NCI-H1417 (cell line): ENCODE measurements around the gene IQCC.
A peak's percentile ranks its signal among the peaks of the same experiment; 100 is the strongest.

Experiments
- DNase-seq, 3 experiments: peaks; one replicate each; lab custom pipeline; 2025; lab: John Stamatoyannopoulos, UW

IQCC gene

GRCh38 chr1:32223683-32224082 is 18.2 kb downstream of the IQCC start:
- DNase-seq = no peak

- no peak for DNase-seq
Observed at GRCh38 chr1:32224285-32224684, 18.8 kb downstream of the IQCC start.

- no peak for DNase-seq
Observed at GRCh38 chr1:32228771-32229170, 23.3 kb downstream of the IQCC start.

GRCh38 chr1:32231843-32232432 is 26.5 kb downstream of the IQCC start:
- DNase-seq = no peak

GRCh38 chr1:32232558-32233304 is 27.3 kb downstream of the IQCC start:
- DNase-seq = peak in 2 of 3 experiments; percentile 20 to 54

- no peak for DNase-seq
Observed at GRCh38 chr1:32234792-32235191, 29.3 kb downstream of the IQCC start.

GRCh38 chr1:32239337-32239736 is 33.9 kb downstream of the IQCC start:
- DNase-seq = peak; percentile 62 to 80 (median 74)

- peak; percentile 60 to 85 (median 84) for DNase-seq
Observed at GRCh38 chr1:32239790-32240139, 34.3 kb downstream of the IQCC start.

GRCh38 chr1:32240140-32240951 is 34.9 kb downstream of the IQCC start:
- peak; percentile 86 to 92 (median 92) for DNase-seq

- DNase-seq = peak; percentile 75 to 87 (median 82)
Observed at GRCh38 chr1:32241001-32241763, 35.7 kb downstream of the IQCC start.

GRCh38 chr1:32242341-32242851 is 36.9 kb downstream of the IQCC start:
- DNase-seq = peak in 1 of 3 experiments; percentile 28

- no peak for DNase-seq
Observed at GRCh38 chr1:32246888-32247273, 41.4 kb downstream of the IQCC start, which contains the start of gene FAM167B. Gene FAM167B (plus strand): TSS chr1:32247222. CDS start chr1:32247422, 200 bp downstream.

GRCh38 chr1:32247452-32247851 is 42.0 kb downstream of the IQCC start:
- DNase-seq = no peak

GRCh38 chr1:32247983-32248889 is 42.8 kb downstream of the IQCC start:
- peak; percentile 77 to 88 (median 77) for DNase-seq

- DNase-seq = peak in 1 of 3 experiments; percentile 11
Observed at GRCh38 chr1:32249831-32250525, 44.5 kb downstream of the IQCC start.

GRCh38 chr1:32250893-32251716 is 45.6 kb downstream of the IQCC start, which contains the start of gene LCK:
Gene LCK (plus strand): TSS chr1:32251265. CDS start chr1:32274330, 23,065 bp downstream.
- no peak for DNase-seq

- no peak for DNase-seq
Observed at GRCh38 chr1:32255072-32256071, 49.9 kb downstream of the IQCC start.
